HG03342 (cell line): ENCODE measurements around the gene ROPN1L.
A peak's percentile ranks its signal among the peaks of the same experiment; 100 is the strongest.
"Not testable (repeated sequence)": the region's sequence is repeated elsewhere in the genome, so short reads cannot be mapped to it uniquely, and the experiment has no call there.

Source experiments
- ATAC-seq: cut with Tn5 transposase; IDR thresholded peaks from one replicate; pipeline ENCODE4 v1.9.1; 2021; ENCODE audit warnings: mild to moderate bottlenecking, moderate library complexity; ENCODE audit not compliant: unreplicated experiment

Gene ROPN1L

GRCh38 chr5:10499776-10500175 lies 58.1 kb downstream of the ROPN1L start:
- no peak for ATAC-seq

DNA sequence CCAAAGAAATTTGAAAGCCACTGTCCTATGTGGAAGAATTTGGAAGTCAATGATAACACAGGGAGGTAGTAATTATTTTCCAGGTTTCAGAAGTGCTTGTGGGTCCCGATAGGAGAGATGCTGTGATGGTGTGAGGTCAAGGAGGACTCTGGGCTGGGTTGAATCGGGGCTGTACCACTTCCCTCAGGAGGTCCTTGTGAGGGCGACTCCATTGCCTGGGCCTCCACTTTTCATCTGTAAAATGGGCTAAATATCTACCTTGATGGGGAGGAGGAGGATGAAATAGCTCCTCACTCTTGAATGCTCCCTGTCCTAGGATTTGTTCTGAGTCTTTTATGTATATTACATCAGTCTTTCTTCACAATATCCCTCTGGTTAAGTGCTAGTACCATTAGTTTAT lies 59.0 kb downstream of the ROPN1L start:
- no peak for ATAC-seq

DNA sequence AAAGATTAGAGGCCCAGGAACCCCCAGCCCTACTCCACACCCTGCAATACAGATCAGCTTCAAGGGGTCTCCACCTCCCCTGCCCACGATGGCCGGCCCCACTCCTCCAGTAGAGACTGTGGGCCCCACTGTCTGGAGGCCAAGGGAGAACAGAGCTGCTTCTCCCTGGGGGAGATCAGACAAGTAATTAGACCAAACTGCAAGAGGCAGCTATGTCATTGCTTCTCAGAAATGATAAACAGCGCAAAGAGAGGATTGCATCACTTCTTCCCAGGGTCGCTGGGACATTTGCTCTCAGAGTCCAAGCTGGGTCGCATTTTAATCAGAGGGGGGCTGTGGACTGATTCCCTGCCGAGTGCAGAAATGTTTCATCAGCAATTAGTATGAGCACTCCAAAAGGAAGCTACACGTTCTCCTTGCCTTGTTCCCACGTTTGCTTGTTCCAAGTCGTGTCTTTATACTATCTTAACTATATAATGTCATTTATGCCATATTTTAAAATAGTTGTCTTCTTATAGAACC lies 59.9 kb downstream of the ROPN1L start:
- ATAC-seq: no peak

- no peak for ATAC-seq
These were observed 60.5 kb downstream of the ROPN1L start for GRCh38 chr5:10502130-10502529.

GRCh38 chr5:10502578-10502977 lies 60.9 kb downstream of the ROPN1L start:
- no peak for ATAC-seq

DNA sequence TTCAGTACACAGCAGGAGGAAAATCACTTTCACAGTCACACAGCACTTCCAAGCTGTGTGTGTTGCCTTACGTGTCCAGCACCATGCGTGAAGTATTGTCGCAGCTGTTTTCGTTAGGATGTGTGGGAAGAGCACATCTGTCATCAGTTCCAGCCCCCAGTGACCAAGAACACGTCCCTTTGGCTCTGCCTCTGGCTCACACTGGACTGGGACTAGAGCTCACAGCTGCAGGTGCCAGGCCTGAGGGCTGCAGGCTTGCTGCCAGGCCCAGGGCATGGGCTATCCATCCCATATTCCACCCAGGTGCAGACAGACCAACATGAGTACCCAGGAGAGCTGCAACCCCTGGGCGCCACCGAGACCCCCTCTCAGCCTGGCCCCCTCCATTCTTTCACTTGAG lies 61.6 kb downstream of the ROPN1L start:
- ATAC-seq: no peak

- no peak for ATAC-seq
These were observed 62.5 kb downstream of the ROPN1L start for GRCh38 chr5:10503997-10504793.

GRCh38 chr5:10505517-10506095 lies 63.9 kb downstream of the ROPN1L start:
- peak; percentile 83 for ATAC-seq

DNA sequence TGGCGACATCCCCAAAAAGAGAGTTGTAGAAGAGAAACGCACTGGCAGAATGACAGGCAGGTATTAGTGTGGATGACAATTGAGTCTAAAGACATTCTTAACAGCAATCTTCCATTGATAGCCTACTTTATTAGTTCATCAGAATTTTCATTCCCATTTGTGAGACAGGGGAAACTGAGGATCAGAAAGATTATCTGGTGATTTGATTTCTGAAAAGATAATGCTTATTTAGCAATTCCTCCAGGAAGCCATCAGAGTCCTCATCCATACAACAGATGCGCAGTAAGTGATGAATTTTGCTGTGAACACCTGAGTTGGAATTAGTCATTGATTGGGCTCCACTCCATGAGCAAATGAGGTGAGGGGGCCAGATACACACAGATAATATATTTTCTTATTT lies 64.9 kb downstream of the ROPN1L start:
- no peak for ATAC-seq

DNA sequence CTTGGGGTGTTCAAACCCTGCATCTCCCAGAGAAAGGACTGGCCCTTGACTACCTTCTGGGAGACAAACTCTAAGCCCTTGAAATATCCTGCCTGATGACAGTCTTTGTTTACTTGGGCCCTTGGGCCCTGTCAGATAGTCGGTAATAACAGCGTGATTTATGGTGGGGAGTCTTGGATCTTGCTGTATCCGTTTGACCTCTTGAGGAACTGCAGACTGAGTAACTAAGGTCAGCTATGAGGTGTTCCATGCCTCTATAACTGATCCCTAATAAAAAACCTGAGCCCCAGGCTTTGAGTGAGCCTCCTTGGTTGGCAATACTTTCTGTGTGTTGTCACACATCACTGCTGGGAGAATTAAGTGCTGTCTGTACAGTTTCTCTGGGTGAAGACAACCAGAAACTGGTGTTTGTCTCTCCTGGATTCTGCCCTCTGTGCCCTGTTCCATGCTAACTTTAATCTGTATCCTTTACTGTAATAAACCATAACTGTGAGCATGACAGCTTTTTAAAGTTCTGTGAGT lies 66.0 kb downstream of the ROPN1L start:
- no peak for ATAC-seq

GRCh38 chr5:10509575-10509974 lies 67.9 kb downstream of the ROPN1L start:
- no peak for ATAC-seq

- no peak for ATAC-seq
These were observed 70.3 kb downstream of the ROPN1L start for GRCh38 chr5:10511741-10512640.

- ATAC-seq: no peak
These were observed 72.1 kb downstream of the ROPN1L start for GRCh38 chr5:10513501-10514442.

GRCh38 chr5:10514572-10514971 lies 72.9 kb downstream of the ROPN1L start:
- ATAC-seq: not testable (repeated sequence)
